Measurements from ENCODE around the gene NUDT4. TPM values are rescaled to one million over a fixed set of nuclear protein-coding genes. Genes with fewer than 3 reads are reported as not detected.
A peak's percentile ranks its signal among the peaks of the same experiment; 100 is the strongest.
"Not testable (repeated sequence)": the region's sequence is repeated elsewhere in the genome, so short reads cannot be mapped to it uniquely, and the experiment has no call there.

Gene NUDT4
- total RNA-seq, 1 donor from 2014 or later: 56.8 TPM

- intact Hi-C loops (cut with DNase I); H3K27ac ChIP-seq; H3K4me3 ChIP-seq; ATAC-seq; H3K27me3 ChIP-seq (ENCODE audit: low read depth); DNase-seq; H3K9me3 ChIP-seq: not testable (repeated sequence)
- H3K36me3 ChIP-seq: peaks cover 36% of the 10 kb centered on the region
- H3K4me1 ChIP-seq: peaks cover 47% of the 10 kb centered on the region
Measured at GRCh38 chr12:93412396-93412795, 34.7 kb downstream of the NUDT4 start.

GRCh38 chr12:93413064-93413463 is 35.3 kb downstream of the NUDT4 start:
- intact Hi-C loops (cut with DNase I): no loop called here
- H3K36me3 ChIP-seq: peaks cover 29% of the 10 kb centered on the region
- ATAC-seq: peak in 1 of 2 donors; percentile 31
- H3K4me3 ChIP-seq: no peak overlapping the region
- no peak overlapping the region for H3K27ac ChIP-seq
- no peaks in the 10 kb centered on the region for H3K9me3 ChIP-seq
- DNase-seq: no peak
- TF ChIP-seq CTCF (IDR thresholded peaks at IDR 0.05): no peak
- H3K27me3 ChIP-seq (ENCODE audit: low read depth): no peaks in the 10 kb centered on the region
- H3K4me1 ChIP-seq: peaks cover 47% of the 10 kb centered on the region

- peaks cover 1% of the 10 kb centered on the region for H3K36me3 ChIP-seq
- TF ChIP-seq CTCF (IDR thresholded peaks at IDR 0.05): no peak
- H3K4me1 ChIP-seq: peaks cover 58% of the 10 kb centered on the region
- intact Hi-C loops (cut with DNase I): no loop called here
- H3K9me3 ChIP-seq: no peaks in the 10 kb centered on the region
- H3K27ac ChIP-seq: no peak overlapping the region
- DNase-seq: no peak
- ATAC-seq: no peak
- no peak overlapping the region for H3K4me3 ChIP-seq
- H3K27me3 ChIP-seq (ENCODE audit: low read depth): no peaks in the 10 kb centered on the region
Measured at GRCh38 chr12:93415723-93416464, 38.2 kb downstream of the NUDT4 start.

GRCh38 chr12:93417967-93418480 is 40.3 kb downstream of the NUDT4 start:
- intact Hi-C loops (cut with DNase I): no loop called here
- peaks cover 58% of the 10 kb centered on the region for H3K4me1 ChIP-seq
- DNase-seq: no peak
- ATAC-seq: no peak
- no peak for TF ChIP-seq CTCF (IDR thresholded peaks at IDR 0.05)
- H3K36me3 ChIP-seq: no peaks in the 10 kb centered on the region
- H3K27me3 ChIP-seq (ENCODE audit: low read depth): no peaks in the 10 kb centered on the region
- H3K9me3 ChIP-seq: no peaks in the 10 kb centered on the region
- no peak overlapping the region for H3K27ac ChIP-seq
- H3K4me3 ChIP-seq: no peak overlapping the region

GRCh38 chr12:93419388-93420034 is 41.8 kb downstream of the NUDT4 start:
- Histone ChIP-seq H3K27ac (no peak overlapping the region), H3K4me1 (peaks cover 59% of the 10 kb centered on the region), H3K36me3 (no peaks in the 10 kb centered on the region), H3K4me3 (no peak overlapping the region), H3K27me3 (ENCODE audit: low read depth) (no peaks in the 10 kb centered on the region), H3K9me3 (no peaks in the 10 kb centered on the region)
- ATAC-seq (peak; percentile 58 to 74), DNase-seq (no peak)
- peak; percentile 71 for TF ChIP-seq CTCF (IDR thresholded peaks at IDR 0.05)
- intact Hi-C loops (cut with DNase I): no loop called here

- DNase-seq (no peak), ATAC-seq (no peak)
- H3K4me1 ChIP-seq: peaks cover 77% of the 10 kb centered on the region
- H3K4me3 ChIP-seq: no peak overlapping the region
- TF ChIP-seq CTCF (IDR thresholded peaks at IDR 0.05): no peak
- intact Hi-C loops (cut with DNase I): no loop called here
- H3K36me3 ChIP-seq: no peaks in the 10 kb centered on the region
- H3K27me3 ChIP-seq (ENCODE audit: low read depth): no peaks in the 10 kb centered on the region
- H3K9me3 ChIP-seq: no peaks in the 10 kb centered on the region
- H3K27ac ChIP-seq: no peak overlapping the region
Measured at GRCh38 chr12:93422050-93422449, 44.3 kb downstream of the NUDT4 start.
